Iris pigment epithelial cell (primary cell): Measurements from ENCODE around the gene USP13.

Experiments
- DNase-seq: peaks from one replicate; pipeline ENCODE4 v3.0.0-alpha.2; 2011; ENCODE audit warnings: low read depth

USP13 gene

DNA sequence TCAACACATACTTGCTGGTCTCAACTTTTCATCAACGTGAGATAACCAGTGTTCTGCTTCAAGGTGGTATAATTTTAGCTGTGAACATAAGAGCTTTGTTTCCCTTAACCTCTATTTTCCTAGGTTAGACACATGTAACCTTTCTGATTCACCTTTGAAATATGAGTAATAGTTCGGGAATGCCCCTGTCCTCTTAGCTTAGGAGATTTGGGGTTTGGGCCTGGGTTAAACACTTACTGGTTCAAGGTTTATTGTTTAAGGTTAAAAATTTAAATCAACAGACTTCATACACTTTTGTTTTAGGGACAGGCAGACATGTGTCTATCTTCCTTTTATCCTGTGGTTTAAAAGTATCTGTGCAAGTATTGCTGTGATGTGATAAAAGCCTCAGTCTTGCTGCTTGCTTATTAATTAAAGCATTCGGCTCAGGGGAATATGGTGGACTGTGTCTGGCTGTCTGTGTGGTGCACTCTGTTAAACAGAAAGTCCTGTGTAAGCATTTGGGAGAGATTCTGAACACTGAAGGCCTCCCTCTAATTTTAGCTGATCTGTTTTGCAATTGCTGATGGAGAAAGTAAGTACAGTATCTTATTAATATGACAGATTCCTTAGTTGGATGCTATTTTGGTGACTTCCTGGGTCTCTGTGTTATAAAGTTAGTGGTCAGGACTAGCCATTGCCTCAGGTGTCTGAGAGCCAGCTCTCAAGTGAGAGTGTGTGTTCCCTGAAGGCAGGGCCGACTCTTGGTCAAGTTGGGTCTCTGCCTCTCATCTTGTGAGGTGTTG lies 81.8 kb downstream of the USP13 start:
- no peak for DNase-seq

DNA sequence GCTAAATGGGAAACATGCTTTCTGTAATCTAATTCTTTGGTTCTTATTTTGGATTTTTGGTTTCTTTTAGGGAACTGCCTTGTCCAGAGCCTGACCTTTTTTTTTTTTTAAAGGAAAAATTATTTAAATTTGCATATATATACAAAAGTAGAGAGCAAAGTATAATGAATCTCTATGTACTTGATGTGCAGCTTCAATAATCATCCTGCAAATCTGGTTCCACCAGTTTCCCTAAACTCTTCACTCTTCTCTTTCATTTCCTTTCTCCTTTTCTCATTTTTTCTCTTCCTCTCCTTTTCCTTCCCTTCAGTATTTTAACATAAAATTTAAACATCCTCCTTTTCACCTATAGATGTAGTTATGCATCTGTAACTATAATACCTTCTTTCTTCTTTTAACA lies 82.5 kb downstream of the USP13 start:
- DNase-seq, result no peak

DNA sequence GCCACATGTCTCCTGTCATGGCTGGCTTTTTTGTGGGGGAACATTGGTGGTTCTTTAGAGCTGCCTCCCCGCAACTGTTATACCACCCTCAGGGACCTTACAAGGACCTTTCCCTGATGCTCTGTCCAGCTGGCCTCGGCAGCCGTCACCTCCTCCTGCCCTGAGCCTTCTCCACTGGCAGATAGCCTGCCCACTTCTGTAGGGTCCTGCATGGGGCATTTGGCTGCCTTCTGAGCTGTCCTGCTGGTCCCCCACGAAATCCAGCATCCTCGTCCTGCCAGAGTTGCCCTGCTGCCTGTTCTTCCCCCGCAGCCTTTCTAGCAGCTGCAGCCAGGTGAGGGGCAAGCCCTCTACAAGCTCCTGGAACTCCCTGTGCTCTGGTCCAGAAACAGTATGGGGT lies 86.2 kb downstream of the USP13 start:
- DNase-seq, result no peak

DNA sequence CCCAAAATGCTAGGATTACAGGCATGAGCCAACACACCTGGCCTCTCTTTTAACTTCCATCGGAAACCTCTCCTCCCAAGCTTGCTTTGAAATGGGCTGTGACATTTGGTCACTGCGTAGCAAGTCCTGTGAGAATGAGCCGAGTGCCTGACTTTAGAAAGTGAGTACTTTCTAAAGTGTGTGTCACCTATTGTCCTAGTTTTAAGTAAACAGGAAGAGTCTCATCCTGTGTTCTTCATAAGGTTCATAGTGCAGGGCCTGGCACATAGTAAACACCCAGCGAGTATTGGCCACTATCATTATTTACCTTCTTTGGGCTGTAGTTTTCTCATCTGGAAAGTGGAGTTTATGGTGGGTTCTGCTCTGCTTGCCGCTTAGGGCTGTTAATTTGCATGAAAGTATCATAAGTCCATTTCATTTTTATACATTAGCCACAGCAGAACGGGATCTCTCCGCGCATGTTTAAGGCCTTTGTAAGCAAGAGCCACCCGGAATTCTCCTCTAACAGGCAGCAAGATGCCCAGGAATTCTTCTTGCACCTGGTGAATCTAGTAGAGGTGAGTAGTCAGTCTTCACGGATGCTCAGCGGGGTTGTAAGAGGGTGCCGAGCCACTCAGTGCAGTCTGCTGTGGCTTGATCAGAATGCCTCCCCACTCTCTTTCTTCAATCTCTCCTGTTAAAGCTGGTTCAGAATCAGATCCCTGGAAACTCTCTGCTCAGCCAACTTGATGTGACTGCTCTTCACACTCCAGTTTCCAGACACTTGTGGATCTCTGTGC lies 87.2 kb downstream of the USP13 start:
- DNase-seq, result no peak

DNA sequence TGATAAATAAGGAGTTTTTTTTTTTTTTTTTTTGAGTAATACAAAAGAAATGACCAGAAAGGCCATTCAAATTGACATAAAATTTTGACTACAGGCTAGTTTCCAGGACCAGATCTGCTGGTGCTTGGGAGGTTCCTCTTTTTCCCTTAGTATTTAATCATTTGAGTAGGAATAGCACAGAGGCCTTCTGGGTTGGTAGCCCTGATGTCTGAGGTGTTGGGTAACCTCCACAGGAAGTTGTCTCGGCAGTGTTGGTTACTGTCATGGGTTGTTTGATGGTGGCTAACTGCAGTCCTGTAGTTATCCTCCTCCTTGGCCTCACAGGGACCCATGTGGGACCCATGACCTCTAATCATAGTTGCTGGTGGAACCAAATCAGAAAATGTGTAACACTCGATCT lies 91.1 kb downstream of the USP13 start:
- peak; percentile 30 for DNase-seq

DNA sequence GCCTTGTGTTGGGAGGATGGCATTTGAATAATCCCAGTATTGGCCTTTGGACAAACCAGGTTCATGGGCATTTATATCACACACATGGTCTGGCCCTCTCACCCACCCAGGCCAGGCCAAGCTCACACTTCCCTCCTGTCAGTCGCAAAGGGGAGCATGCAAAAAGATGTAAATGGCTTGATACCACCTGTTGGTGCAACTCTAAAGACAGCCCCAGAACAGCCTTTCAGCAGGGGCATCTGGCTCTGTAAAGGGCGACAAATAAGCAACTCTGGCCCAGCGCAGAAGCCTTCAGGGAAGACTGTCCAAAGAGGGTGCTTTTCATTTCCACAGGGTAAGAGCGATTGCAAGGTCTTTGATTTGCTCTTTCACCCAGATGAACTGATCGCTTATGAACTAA lies 91.8 kb downstream of the USP13 start:
- DNase-seq, result no peak

DNA sequence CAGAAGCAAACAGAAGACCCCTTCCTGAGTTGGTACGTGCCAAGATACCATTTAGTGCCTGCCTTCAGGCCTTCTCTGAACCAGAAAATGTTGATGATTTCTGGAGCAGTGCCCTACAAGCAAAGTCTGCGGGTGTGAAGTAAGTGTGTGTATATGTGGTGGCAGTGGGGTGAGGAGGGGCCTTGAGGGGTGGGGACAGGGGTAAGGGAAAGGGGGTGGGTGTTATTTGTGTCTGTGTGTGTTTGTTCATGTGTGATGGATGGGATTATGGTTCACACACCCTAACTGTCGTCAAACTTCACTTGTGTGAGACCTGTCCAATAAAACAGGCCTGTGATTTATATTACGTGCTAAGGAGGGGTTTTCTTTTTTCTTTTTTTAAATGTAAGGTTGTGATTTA lies 92.2 kb downstream of the USP13 start:
- DNase-seq, result no peak

DNA sequence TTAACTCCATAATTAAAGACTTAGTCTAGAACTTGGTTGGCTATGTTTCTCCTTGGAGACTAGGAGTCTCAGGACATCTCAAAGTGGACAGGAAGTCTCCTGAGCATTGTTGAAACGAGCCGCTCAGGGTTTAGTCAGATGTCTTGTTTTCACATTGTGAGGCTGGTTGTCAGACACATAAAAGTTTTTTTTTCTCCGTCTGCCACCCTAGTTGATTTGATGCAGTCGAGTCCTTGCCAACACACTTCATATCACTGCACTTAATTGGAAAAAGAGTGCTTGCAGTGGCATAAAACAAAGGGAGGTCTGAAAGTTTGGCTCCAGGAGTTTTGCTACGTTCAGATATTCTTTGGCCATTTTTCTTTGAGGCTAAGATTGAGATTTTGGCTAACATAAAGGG lies 92.9 kb downstream of the USP13 start:
- no peak for DNase-seq

DNA sequence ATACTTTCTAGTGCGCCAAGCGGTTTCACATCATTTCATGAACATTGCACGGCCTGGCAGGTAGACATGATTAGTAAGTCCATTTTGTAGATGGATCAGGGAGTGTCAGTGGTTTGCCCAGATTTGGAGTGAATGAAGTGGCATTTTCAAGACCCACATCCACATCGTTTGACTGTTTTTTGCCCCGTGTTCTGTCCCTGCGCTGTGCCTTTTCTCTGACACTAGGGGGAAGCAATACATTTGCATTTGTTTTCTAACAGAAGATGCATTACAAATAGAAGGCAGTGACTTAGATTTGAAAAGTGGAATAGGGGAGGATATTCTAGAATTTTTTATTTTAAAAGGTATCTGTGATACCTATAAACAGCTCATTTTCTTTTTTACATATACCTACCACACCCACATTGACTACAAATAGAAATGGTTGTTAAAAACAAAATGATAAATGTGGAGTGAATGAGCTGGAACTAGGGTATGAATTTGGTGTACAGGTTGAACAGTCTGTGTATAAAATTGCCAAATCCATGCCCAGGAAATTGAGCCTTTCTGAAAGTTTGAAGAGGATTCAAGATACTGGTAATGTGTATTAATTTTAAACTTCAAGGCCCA lies 98.0 kb downstream of the USP13 start:
- peak; percentile 36 for DNase-seq

DNA sequence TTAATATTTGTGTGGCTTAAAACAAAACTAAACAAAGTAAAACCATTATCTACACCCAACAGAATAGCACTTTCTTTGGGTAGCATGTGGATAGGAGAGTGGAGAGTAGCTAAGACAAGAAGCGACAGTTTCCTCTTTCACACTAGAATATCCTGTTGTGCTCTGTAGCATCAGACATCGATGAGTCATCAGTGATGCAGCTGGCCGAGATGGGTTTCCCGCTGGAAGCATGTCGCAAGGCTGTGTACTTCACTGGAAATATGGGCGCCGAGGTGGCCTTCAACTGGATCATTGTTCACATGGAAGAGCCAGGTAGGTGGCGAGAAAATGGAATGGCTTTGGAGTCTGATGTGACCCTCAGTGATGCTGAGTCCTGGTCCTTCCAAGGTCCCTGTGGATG lies 108.1 kb downstream of the USP13 start:
- peak; percentile 93 for DNase-seq

DNA sequence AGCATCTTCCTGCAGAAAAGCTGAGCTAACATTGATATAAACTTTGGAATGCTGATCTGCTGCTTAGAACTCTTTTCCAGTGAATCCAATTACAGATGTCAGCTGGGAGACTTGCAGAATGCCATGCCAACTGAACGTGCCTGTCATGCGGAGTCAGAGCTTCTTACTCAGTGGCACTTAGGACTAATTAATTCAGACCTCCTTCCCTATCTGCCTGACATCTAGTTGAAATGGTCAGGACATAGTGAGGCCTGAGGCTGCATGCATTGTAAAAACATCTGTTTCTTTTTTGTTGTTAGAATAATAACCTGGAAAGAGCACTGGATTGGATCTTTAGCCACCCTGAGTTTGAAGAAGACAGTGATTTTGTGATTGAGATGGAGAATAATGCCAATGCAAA lies 112.6 kb downstream of the USP13 start:
- no peak for DNase-seq

DNA sequence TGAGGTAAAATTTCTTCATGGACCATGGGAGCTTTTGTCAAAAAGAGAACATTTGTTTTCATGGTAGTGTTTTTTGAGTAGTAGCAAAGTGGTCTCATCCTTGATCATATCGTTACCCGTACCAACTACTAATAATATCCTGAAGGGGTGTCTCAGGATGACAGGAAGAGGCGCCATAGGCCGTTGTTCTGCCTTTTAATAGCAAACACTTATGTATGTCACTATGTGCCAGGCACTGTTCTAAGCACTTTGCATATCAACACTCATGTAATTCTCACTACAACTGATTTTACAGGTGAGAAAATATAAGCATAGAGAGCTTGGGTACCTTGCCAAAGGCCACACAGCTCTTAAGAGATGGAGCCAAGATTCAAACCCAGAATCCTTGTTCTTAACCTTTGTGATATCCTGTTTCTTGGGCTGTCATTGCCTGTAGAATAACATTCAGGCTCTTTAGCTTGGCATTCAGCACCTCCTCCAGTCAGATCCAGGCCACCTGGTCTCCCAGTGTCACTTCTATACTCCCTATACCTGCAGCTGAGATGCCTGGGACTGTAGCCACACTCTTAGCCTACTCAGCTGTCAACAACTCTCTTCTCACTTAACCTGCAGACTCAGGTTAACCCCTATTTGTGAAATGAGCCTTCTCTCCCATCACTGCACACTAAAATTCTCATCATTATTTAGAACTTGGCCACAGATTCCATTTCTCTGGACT lies 113.7 kb downstream of the USP13 start:
- no peak for DNase-seq

DNA sequence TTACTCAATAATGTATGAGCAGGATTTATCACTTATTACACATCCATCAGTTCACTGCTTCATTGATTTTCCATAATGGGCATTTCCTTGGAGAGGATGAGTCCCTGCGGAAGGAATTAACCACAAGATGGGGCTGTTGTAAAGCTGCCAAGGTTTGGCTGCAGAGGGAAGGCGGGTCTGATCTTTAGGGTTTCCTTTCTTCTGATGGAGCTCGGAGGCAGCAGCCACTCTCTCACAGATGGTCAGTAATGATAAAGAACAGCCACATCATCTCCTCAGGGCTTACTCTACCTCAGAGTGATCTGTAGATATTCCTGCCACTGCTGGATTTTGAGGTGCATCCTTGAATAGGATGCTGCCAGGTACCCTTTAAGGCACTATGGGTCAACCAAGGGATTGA lies 115.2 kb downstream of the USP13 start:
- peak; percentile 65 for DNase-seq

DNA sequence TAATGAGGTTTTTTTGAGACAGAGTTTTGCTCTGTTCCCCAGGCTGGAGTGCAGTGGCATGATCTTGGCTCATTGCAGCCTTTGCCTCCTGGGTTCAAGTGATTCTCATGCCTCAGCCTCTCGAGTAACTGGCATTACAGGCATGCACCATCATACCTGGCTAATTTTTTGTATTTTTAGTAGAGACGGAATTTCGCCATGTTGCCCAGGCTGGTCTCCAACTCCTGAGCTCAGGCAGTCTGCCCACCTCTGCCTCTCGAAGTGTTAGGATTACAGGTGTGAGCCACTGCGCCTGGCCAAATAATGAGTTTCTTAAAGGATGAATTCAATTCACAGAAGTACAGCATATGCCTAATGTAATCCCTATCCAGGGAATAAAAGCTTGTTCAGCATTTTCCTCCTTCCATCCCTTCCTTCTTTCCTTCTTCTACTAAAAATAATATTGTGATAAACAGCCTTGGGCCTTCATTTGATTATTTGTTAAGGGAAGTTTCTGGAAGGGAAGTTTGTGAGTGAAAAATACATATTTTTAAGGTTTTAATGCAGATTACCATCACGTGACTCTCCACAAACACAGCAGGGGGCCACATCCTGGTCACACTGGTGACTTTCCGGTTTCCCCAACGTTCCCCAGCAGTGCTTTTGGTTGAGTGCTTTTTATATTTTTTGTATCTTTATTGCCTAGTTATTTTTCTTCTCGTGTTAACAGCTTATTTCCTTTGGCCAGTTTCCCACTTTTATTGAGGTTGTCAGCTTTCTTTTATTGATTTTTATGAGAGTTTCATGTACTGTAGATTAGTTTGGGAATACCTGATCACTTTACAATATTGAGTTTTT lies 116.8 kb downstream of the USP13 start:
- DNase-seq, result no peak

DNA sequence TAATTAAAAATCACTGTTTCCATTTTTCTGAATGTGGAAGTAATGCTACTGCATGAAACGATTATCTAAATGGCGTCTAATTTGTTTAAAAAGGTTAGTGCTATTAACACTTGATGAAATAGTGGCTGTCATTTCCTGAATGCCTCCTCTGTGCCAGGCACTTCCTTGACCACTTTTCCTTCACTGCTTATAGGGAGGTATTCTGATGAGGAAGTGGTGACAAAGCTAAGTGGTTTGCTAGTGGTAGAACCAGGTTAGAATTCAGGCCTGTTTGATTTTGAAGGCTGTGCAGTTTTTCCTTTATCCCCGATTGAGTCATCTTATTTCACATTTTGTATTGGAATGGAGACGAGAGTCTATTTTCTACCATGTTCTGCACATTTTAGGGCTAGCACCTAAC lies 119.0 kb downstream of the USP13 start:
- DNase-seq, result no peak

DNA sequence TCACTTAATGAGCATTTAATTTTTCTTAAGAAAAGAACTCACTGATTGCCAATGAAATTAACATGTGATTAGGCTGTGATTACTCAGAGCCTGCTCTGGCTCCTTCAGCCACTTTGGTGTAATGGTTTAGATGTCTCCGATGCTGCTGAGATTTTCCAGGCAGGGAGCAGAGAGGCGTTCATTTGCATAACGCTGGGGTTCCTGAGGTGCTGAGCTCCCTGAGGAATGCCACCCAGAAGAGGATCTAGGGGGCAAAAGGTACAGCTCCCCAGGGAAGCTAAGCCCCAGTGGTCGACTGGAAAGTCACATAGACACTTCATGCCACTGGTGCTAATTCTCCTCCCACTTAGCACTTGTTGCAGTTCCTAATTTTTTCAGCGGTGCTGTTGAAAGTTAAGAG lies 119.5 kb downstream of the USP13 start:
- DNase-seq, result no peak

DNA sequence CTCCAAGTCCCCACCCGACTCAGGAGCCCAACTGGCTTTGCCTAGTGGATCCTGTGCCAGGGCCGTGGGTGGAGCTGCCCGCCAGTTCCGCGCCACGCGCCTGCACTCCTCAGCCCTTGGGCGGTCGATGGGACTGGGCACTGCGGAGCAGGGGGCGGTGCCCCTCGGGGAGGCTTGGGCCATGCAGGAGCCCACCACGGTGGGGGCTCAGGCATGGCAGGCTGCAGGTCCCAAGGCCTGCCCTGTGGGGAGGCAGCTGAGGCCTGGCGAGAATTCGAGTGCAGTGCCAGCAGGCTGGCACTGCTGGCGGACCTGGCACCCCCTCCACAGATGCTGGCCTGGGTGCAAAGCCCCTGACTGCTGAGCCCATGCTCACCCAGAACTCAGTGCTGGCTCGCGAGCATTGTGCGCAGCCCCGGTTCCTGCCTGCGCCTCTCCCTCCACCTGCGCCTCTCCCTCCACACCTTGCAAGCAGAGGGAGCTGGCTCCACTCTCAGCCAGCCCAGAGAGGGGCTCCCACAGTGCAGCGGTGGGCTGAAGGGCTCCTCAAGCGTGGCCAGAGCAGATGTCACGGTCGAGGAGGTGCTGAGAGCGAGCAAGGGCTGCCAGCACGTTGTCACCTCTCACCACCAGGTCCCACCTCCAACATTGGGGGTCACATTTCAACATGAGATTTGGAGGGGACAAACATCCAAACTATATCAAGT lies 122.7 kb downstream of the USP13 start:
- DNase-seq, result no peak

DNA sequence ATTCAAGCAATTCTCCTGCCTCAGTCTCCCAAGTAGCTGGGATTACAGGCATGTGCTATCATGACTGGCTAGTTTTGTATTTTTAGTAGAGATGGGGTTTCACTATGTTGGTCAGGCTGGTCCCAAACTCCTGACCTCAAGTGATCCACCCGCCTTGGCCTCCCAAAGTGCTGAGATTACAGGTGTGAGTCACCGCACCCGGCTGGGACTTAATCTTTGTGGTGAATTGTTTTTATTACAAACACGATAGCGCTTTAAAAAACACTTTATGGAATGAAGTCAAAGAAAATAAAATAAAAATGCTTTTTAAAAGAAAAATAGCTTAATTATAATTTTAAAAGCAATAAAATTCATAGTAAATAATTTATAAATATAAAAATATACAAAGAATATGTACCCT lies 130.0 kb downstream of the USP13 start:
- peak; percentile 79 for DNase-seq

DNA sequence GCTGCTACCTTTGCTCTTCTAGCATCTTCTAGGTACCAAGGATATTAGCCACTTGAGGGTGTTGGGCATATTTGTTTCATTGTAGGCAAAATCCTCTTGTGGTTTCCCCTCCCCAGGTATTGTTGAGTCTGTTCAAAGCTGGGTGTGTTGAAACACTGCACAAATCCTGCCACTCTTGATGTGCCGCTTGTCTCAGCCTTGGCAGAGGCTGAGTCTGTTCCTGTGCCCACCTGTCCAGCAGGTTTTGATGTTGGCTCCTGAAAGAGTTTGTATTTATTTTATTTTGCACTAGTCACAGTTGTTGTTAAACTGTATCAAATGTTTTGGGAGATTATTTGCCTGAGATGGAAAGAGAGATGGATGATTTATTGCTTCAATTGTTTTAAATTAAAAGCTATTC lies 136.2 kb downstream of the USP13 start:
- no peak for DNase-seq

DNA sequence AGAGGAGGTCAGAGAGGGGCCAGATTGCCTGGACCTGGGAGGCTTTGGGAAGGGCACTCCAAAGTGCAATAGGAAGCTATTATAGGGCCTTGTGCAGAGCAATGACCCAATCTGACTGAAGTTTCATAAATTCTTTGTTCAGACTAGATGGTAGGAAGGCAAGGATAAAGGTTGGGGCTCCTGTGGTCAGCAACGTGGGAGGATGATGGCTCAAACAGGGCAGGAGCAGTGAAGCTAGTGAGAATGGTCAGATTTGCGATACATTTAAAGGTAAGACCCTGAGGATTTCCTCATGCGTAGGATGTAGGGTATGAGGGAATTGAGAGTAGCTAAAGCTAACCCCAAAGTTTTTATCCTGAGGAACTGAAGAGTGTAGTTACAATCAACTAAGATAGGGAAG lies 139.0 kb downstream of the USP13 start:
- DNase-seq, result no peak

DNA sequence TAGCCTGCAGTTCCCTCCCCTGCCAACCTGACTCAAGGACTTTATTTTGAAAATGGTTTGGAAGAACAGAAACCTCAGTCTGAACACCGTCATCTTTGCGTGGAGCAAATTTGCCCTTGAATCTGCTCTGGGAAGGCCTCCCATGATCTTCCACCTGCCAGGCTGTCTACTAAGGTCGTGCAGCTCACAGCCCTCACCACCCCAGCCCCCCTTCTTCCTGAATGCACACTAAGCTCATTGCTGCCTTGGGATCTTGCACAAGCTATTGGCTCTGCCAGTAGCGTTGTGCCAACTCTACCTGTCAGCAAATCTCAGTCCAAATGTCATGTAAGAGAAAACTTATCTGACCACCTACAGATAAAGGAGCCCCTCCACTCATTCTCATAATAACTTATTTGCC lies 141.5 kb downstream of the USP13 start:
- DNase-seq, result no peak
